Breast epithelium (tissue), 4 donors: ENCODE results near the gene SIDT1. TPM values are rescaled to one million over a fixed set of nuclear protein-coding genes. Genes with fewer than 3 reads are reported as not detected.
"Not testable (repeated sequence)": the region's sequence is repeated elsewhere in the genome, so short reads cannot be mapped to it uniquely, and the experiment has no call there.

ENCODE experiments used
- DNase-seq, 2 donors: peaks; one replicate each; pipeline ENCODE4 v3.0.0-alpha.2; 2019; ENCODE audit warnings: low spot score in 2 of 2
- H3K27ac ChIP-seq, 2 donors: fragments of 200-600 bp; sonication (generic) in 1 of 2; one replicate each; pipeline ENCODE4 v1.5.1; 2016 to 2019; ENCODE audit warnings: mild to moderate bottlenecking in 1 of 2
- H3K27me3 ChIP-seq, 2 donors: fragments of 200-600 bp; sonication (generic) in 1 of 2; one replicate each; pipeline versions ENCODE4 v1.5.1 to v1.6.0; 2017 to 2019; ENCODE audit warnings: control low read depth in 1 of 2, mild to moderate bottlenecking in 1 of 2
- H3K36me3 ChIP-seq: fragments of 200-600 bp; one replicate; pipeline ENCODE4 v1.5.1; 2019
- H3K4me1 ChIP-seq, 2 donors: fragments of 200-600 bp; sonication (generic); one replicate each; pipeline ENCODE4 v1.5.1; 2016 to 2019; ENCODE audit warnings: control low read depth in 1 of 2
- H3K4me3 ChIP-seq, 3 donors: fragments of 200-600 bp; sonication (generic); 1 replicate in 2 of 3; 2 replicates in 1 of 3; pipeline ENCODE4 v1.5.1; 2016 to 2019; ENCODE audit warnings: mild to moderate bottlenecking in 3 of 3, moderate library complexity in 2 of 3
- H3K9me3 ChIP-seq, 2 donors: fragments of 200-600 bp; sonication (generic) in 1 of 2; one replicate each; pipeline ENCODE4 v1.5.1; 2016 to 2019; ENCODE audit warnings: control low read depth in 1 of 2
- CTCF ChIP-seq, 3 donors: fragments of 450-650 bp; IDR thresholded peaks; one replicate each; pipeline ENCODE4 v1.5.1; 2016 to 2017; ENCODE audit warnings: antibody characterized with exemption in 3 of 3, mild to moderate bottlenecking in 3 of 3, moderate library complexity in 3 of 3
- POLR2A ChIP-seq: fragments of 450-650 bp; IDR thresholded peaks from one replicate; pipeline ENCODE4 v1.6.1; 2016; ENCODE audit warnings: antibody characterized with exemption, mild to moderate bottlenecking, moderate library complexity
- POLR2AphosphoS5 ChIP-seq, 3 donors: sonication (generic); formaldehyde crosslinking; IDR thresholded peaks; one replicate each; pipeline ENCODE4 v1.6.1; 2017; ENCODE audit warnings: antibody characterized with exemption in 3 of 3
- intact Hi-C: fragments of 100-400 bp; cut with DNase I; formaldehyde crosslinking; loops from one replicate; pipeline ENCODE4 v1.15.1; 2023; ENCODE audit warnings: low total_unique reads
- total RNA-seq, 3 donors: library from RNA; depleted of rRNA; stranded (reverse); fragments of >200 nt; gene quantifications; one replicate each; pipeline ENCODE4 v1.1.0, GENCODE V29; 2016

SIDT1 gene
- total RNA-seq, 3 donors from 2014 or later, result 3.8 to 95.0 (median 52.8) TPM

GRCh38 chr3:113634782-113635474 is 102.6 kb downstream of the SIDT1 start:
- H3K4me3 ChIP-seq, result no peak overlapping the region
- H3K4me1 ChIP-seq, result no peaks in the 10 kb centered on the region
- no peaks in the 10 kb centered on the region for H3K27me3 ChIP-seq
- H3K36me3 ChIP-seq, result no peaks in the 10 kb centered on the region
- TF ChIP-seq POLR2A (no peak), POLR2AphosphoS5 (IDR thresholded peaks at IDR 0.05) (no peak), CTCF (IDR thresholded peaks at IDR 0.05) (no peak)
- no peak overlapping the region for H3K27ac ChIP-seq
- DNase-seq, result no peak
- intact Hi-C loops, result no loop called here
- no peaks in the 10 kb centered on the region for H3K9me3 ChIP-seq

GRCh38 chr3:113636034-113636433 is 103.7 kb downstream of the SIDT1 start:
- H3K27ac ChIP-seq, H3K9me3 ChIP-seq, H3K4me1 ChIP-seq, H3K27me3 ChIP-seq, DNase-seq, intact Hi-C loops, H3K4me3 ChIP-seq, H3K36me3 ChIP-seq: not testable (repeated sequence)

- H3K4me1 ChIP-seq, result no peaks in the 10 kb centered on the region
- no peak for TF ChIP-seq POLR2AphosphoS5 (IDR thresholded peaks at IDR 0.05)
- no peak for TF ChIP-seq CTCF (IDR thresholded peaks at IDR 0.05)
- no peak for TF ChIP-seq POLR2A
- no peak for DNase-seq
- no peaks in the 10 kb centered on the region for H3K27me3 ChIP-seq
- no peak overlapping the region for H3K4me3 ChIP-seq
- H3K27ac ChIP-seq, result no peak overlapping the region
- intact Hi-C loops, result no loop called here
- no peaks in the 10 kb centered on the region for H3K36me3 ChIP-seq
- no peaks in the 10 kb centered on the region for H3K9me3 ChIP-seq
Observed at GRCh38 chr3:113637756-113638155, 105.4 kb downstream of the SIDT1 start.

GRCh38 chr3:113638910-113639309 is 106.6 kb downstream of the SIDT1 start:
- no peaks in the 10 kb centered on the region for H3K4me1 ChIP-seq
- no peaks in the 10 kb centered on the region for H3K27me3 ChIP-seq
- no peak overlapping the region for H3K27ac ChIP-seq
- no peak for TF ChIP-seq POLR2A
- no peak for TF ChIP-seq POLR2AphosphoS5 (IDR thresholded peaks at IDR 0.05)
- no peak for TF ChIP-seq CTCF (IDR thresholded peaks at IDR 0.05)
- no peaks in the 10 kb centered on the region for H3K36me3 ChIP-seq
- DNase-seq, result no peak
- no peak overlapping the region for H3K4me3 ChIP-seq
- no peaks in the 10 kb centered on the region for H3K9me3 ChIP-seq
- intact Hi-C loops, result no loop called here

GRCh38 chr3:113643583-113643982 is 111.2 kb downstream of the SIDT1 start:
- no peaks in the 10 kb centered on the region for H3K4me1 ChIP-seq
- no peak overlapping the region for H3K4me3 ChIP-seq
- intact Hi-C loops, result no loop called here
- H3K27ac ChIP-seq, result no peak overlapping the region
- H3K36me3 ChIP-seq, result no peaks in the 10 kb centered on the region
- H3K27me3 ChIP-seq, result no peaks in the 10 kb centered on the region
- no peak for TF ChIP-seq POLR2A
- no peak for TF ChIP-seq CTCF (IDR thresholded peaks at IDR 0.05)
- TF ChIP-seq POLR2AphosphoS5 (IDR thresholded peaks at IDR 0.05), result no peak
- no peak for DNase-seq
- H3K9me3 ChIP-seq, result peaks cover 7% of the 10 kb centered on the region in 2 donors
